Pulmonary artery endothelial cell (primary cell): ENCODE results near the gene KRTAP4-9. TPM values are rescaled to one million over a fixed set of nuclear protein-coding genes. Genes with fewer than 3 reads are reported as not detected.
"Not testable (repeated sequence)": the region's sequence is repeated elsewhere in the genome, so short reads cannot be mapped to it uniquely, and the experiment has no call there.

ENCODE experiments used
- DNase-seq: peaks from one replicate; pipeline ENCODE4 v3.0.0-alpha.2; 2011; ENCODE audit warnings: low read depth, low spot score
- total RNA-seq: library from RNA; depleted of rRNA; stranded (reverse); fragments of >200 nt; gene quantifications from 2 replicates; pipeline ENCODE4 v1.2.3, GENCODE V29; 2014

Gene KRTAP4-9
- total RNA-seq, 1 donor from 2014 or later = not detected

DNA sequence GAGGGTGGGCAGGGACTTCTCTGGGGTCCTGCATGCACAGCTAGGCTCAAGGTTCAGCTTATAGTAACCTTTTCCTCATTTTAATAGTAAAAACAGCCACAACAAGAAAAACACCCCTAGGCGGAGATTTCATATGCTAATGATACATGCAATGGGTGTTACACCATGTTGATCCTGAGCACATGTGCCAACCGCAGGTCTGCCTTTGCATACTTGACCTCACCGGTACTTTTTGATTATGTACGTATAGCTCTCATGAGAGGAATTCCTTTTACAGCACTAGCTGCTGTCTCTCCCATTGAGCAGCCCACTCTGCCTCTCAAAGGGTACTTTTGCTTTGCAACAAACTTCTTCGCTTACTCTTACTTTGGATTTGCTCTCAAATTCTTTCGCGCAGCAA is 9.1 kb upstream of the KRTAP4-9 start:
- no peak for DNase-seq

GRCh38 chr17:41098042-41098441 is 7.1 kb upstream of the KRTAP4-9 start, which contains the start of gene KRTAP4-8:
Gene KRTAP4-8, minus strand, starts transcription at chr17:41098142. Its CDS starts 58 bp downstream, at chr17:41098084.
- no peak for DNase-seq

- no peak for DNase-seq
Measured at GRCh38 chr17:41098481-41098880, 6.7 kb upstream of the KRTAP4-9 start.

- peak; percentile 5 for DNase-seq
Measured at GRCh38 chr17:41099682-41100480, 5.3 kb upstream of the KRTAP4-9 start.

- DNase-seq = no peak
Measured at GRCh38 chr17:41101586-41102259, 3.5 kb upstream of the KRTAP4-9 start, which contains the start of gene KRTAP4-16. Gene KRTAP4-16, minus strand, starts transcription at chr17:41102209. Its CDS starts 0 bp downstream, at chr17:41102209.

DNA sequence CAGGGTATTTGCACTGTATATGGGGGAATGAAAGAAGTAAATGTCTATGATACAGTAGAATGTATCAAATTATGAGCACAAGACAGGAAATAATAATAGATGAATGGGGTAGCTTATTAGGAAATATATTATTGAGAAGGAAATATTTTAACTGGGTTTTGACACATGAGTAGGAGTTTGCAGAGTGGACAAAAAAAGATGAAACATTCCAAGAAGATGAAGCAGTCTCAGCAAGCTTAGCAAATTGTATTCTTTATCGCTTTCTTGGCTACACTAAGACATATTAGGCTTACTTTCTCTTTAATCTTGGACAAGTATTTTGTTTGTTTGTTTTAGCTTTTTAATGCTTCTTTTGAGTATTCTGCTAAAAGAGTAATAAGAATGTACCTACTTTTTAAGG is 1.3 kb upstream of the KRTAP4-9 start:
- no peak for DNase-seq

GRCh38 chr17:41104386-41105038 is 677 bp upstream of the KRTAP4-9 start:
- not testable (repeated sequence) for DNase-seq

GRCh38 chr17:41107941-41108450 is 2.8 kb downstream of the KRTAP4-9 start:
- DNase-seq = no peak

GRCh38 chr17:41108728-41109386 is 3.7 kb downstream of the KRTAP4-9 start:
- not testable (repeated sequence) for DNase-seq

GRCh38 chr17:41111151-41111885 is 6.1 kb downstream of the KRTAP4-9 start:
- no peak for DNase-seq

DNA sequence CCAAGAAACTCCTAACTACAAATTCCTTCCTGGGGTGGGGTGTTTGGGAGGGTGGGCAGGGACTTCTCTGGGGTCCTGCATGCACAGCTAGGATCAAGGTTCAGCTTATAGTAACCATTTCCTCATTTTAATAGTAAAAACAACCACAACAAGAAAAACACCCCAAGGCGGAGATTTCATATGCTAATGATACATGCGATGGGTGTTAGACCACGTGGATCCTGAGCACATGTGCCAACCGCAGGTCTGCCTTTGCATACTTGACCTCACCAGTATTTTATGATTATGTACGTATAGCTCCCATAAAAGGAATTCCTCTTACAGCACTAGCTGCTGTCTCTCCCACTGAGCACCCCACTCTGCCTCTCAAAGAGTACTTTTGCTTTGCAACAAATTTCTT is 11.1 kb downstream of the KRTAP4-9 start:
- DNase-seq = no peak

DNA sequence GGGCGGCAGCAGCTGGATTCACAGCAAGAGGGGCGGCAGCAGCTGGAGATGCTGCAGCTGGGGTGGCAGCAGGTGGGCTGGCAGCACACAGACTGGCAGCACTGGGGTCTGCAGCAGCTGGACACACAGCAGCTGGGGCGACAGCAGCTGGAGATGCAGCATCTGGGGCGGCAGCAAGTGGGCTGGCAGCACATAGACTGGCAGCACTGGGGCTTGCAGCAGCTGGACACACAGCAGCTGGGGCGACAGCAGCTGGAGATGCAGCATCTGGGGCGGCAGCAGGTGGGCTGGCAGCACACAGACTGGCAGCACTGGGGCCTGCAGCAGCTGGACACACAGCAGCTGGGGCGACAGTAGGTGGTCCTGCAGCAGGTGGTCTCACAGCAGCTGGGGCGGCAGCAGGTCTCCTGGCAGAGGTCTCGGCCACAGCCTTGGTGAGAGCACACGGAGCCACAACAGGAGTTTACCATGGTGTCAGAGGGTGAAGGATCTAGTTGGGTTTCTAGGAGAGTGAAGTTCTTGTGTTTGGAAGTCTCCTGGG is 12.7 kb downstream of the KRTAP4-9 start, which contains the start of gene KRTAP4-11:
KRTAP4-11 (minus strand) TSS at position 528 of the 541 bp plus-strand sequence; CDS start at position 470, 58 bp downstream.
- DNase-seq = not testable (repeated sequence)

DNA sequence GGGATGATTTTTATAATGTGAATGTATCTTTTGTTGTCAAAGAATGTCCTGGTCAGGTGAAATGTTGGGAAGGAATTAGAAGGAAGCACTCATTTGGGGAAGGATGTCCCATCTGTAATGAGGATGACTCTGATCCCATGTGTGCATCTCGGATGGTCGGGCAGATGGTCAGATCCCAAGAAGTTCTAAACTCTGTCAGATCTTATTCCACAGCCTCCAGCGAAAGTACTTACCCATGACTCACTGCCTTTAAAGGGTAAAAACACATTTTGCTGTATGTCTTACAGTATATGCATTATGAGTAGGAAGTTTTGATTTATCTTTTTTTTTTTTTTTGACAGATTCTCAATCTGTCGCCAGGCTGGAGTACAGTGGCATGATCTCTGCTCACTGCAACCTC is 13.5 kb downstream of the KRTAP4-9 start:
- no peak for DNase-seq

- peak; percentile 4 for DNase-seq
Measured at GRCh38 chr17:41119696-41120690, 14.8 kb downstream of the KRTAP4-9 start.

DNA sequence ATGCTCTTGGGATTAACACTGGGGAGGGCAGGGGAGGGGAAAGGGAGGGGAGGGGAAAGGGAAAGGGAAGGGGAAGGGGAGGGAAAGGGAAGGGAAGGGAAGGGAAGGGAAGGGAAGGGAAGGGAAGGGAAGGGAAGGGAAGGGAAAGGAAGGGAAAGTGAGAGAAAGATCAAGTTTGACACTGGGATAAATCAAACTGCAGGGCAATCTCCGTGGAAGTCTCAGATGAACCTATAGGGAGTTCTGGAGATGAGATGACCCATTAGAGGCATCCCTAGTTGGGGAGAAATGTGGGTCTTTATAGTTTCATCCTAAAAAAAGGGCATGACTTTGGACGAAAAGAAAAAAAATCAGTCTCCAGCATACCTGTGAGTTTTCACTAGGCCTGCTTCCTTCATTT is 16.6 kb downstream of the KRTAP4-9 start:
- no peak for DNase-seq

DNA sequence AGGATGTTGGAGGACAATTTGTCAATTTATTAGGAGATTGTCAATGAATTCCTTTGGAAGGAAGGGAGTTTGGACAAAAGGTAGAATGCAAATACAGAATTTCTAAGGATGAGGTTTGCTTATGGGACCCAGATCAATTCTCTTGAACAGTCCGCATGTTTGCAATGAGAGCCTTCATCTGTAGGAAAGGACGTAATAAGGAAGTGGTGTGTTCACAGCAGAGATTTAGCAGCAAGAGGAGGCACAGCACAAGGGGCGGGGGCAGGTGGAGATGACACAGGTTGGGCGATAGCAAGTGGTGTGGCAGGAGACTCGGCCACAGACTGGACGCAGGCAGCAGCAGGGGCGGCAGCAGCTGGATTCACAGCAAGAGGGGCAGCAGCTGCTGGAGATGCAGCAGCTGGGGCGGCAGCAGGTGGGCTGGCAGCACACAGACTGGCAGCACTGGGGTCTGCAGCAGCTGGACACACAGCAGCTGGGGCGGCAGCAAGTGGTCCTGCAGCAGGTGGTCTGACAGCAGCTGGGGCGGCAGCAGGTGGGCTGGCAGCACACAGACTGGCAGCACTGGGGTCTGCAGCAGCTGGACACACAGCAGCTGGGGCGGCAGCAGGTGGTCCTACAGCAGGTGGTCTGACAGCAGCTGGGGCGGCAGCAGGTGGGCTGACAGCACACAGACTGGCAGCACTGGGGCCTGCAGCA is 18.3 kb downstream of the KRTAP4-9 start:
- not testable (repeated sequence) for DNase-seq

DNA sequence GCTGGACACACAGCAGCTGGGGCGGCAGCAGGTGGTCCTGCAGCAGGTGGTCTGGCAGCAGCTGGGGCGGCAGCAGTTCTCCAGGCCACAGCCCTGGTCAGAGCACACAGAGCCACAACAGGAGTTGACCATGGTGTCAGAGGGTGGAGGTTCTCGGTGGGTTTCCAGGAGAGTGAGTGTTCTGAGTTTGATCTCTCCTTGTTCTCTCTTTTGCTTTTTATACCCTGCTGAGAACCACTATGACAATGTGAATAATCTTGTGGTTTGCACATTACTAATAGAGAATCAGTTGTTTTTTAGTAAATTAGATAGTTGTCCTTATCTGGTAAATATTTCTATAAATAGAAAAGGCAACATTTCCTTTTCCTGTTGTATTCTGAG is 18.8 kb downstream of the KRTAP4-9 start, which contains the start of gene KRTAP4-12:
KRTAP4-12 (minus strand) TSS at position 192 of the 381 bp plus-strand sequence; CDS start at position 132, 60 bp downstream.
- DNase-seq = not testable (repeated sequence)

- no peak for DNase-seq
Measured at GRCh38 chr17:41125064-41125463, 19.9 kb downstream of the KRTAP4-9 start.
